Measurements from ENCODE around the gene PRMT7. TPM values are rescaled to one million over a fixed set of nuclear protein-coding genes. Genes with fewer than 3 reads are reported as not detected.

The PRMT7 gene
- total RNA-seq, 4 donors from 2014 or later, result 20.6 to 115 (median 38.5) TPM

DNA sequence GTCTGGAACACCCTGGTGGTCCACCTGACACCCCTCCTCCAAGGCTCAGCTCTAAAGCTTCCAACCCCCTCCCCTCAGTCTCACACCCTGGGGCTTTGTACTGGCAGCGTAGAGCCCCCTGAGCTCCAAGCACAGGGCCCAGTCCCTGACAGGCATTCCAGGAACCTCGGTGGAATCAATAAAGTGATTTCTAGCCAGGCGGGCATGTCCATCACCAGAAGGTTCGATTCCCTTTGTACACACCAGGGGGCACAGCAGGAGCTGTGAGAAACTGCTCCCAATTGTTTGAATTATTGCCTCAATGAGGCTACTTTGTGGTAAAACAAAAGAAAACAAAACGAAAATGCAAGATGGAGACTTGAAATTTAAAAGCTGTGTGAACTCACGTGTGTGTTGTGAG, 85.7 kb downstream of the PRMT7 start:
- peak; percentile 69 for DNase-seq
- Histone ChIP-seq H3K9me3 (no peaks in the 10 kb centered on the region), H3K4me3 (no peak overlapping the region), H3K4me1 (peaks cover 0 to 9% (median 4%) of the 10 kb centered on the region in 4 donors), H3K36me3 (no peaks in the 10 kb centered on the region), H3K27ac (no peak overlapping the region), H3K27me3 (no peaks in the 10 kb centered on the region)
- 15% methylated on average over 2 to 6 of the region's 6 CpGs for WGBS, 2 donors (ENCODE audit: low coverage in 1 of 2)
- in situ Hi-C loops (cut with MboI; ENCODE audit: low pct_ligation_motif_present in 1 of 4, low pct_unique_long_range_greater_than_20kb in 1 of 4, low sequenced_read_pairs in 3 of 4) (loop anchor here in 2 of 4 donors (10.0 to 25.0 kb wide), 2 partner anchors 116 to 118 kb away; no protein-coding TSS in a partner anchor), intact Hi-C loops (cut with DNase I; ENCODE audit: low total_unique reads) (no loop called here)
- no peak for TF ChIP-seq POLR2AphosphoS5 (IDR thresholded peaks at IDR 0.05)
- TF ChIP-seq, protein P1, sequence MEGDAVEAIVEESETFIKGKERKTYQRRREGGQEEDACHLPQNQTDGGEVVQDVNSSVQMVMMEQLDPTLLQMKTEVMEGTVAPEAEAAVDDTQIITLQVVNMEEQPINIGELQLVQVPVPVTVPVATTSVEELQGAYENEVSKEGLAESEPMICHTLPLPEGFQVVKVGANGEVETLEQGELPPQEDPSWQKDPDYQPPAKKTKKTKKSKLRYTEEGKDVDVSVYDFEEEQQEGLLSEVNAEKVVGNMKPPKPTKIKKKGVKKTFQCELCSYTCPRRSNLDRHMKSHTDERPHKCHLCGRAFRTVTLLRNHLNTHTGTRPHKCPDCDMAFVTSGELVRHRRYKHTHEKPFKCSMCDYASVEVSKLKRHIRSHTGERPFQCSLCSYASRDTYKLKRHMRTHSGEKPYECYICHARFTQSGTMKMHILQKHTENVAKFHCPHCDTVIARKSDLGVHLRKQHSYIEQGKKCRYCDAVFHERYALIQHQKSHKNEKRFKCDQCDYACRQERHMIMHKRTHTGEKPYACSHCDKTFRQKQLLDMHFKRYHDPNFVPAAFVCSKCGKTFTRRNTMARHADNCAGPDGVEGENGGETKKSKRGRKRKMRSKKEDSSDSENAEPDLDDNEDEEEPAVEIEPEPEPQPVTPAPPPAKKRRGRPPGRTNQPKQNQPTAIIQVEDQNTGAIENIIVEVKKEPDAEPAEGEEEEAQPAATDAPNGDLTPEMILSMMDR (IDR thresholded peaks at IDR 0.05), result peak; percentile 51 to 84 (median 67)

DNA sequence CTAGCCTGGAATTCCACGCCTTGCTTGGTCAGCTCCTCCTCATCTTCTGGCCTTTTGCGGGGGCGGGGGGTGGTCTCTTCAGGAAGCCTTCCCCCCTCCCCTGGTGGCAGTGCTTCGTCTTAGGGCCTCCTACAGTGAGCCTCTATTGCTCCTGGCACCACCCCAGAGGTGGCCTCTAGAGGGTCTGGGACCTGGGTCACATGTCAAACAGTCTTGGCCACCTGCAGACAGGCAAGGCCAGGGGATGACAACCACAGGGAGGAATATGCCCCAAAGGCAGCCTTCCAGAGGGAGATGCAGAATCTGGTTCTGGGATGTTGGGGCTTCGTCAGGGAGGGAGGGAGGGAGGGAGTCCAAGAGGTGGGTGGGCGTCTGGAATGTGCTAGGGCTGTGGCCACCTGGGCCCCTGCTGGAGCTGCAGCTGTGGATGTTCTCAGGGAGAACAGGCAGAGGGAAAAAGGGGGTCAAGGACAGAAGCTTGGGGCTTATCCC, 86.9 kb downstream of the PRMT7 start:
- TF ChIP-seq POLR2AphosphoS5 (IDR thresholded peaks at IDR 0.05) (no peak), EP300 (IDR thresholded peaks at IDR 0.05; ENCODE audit: low read depth) (no peak), POLR2A (IDR thresholded peaks at IDR 0.05) (no peak)
- TF ChIP-seq, protein P1 (IDR thresholded peaks at IDR 0.05), result no peak
- intact Hi-C loops (cut with DNase I; ENCODE audit: low total_unique reads), result no loop called here
- Histone ChIP-seq H3K36me3 (no peaks in the 10 kb centered on the region), H3K4me1 (peaks cover 0 to 9% (median 4%) of the 10 kb centered on the region in 4 donors), H3K27me3 (no peaks in the 10 kb centered on the region), H3K4me3 (no peak overlapping the region), H3K9me3 (no peaks in the 10 kb centered on the region), H3K27ac (no peak overlapping the region)
- DNase-seq, result no peak
- WGBS, 2 donors (ENCODE audit: low coverage in 1 of 2), result 80 to 90% methylated on average over 2 to 6 of the region's 6 CpGs
- in situ Hi-C loops (cut with MboI; ENCODE audit: low pct_ligation_motif_present in 1 of 4, low pct_unique_long_range_greater_than_20kb in 1 of 4, low sequenced_read_pairs in 3 of 4), result loop anchor here in 2 of 4 donors (10.0 to 25.0 kb wide), 2 partner anchors 115 to 117 kb away; no protein-coding TSS in a partner anchor

GRCh38 chr16:68399456-68399855, 88.6 kb downstream of the PRMT7 start:
- Histone ChIP-seq H3K27me3 (no peaks in the 10 kb centered on the region), H3K27ac (no peak overlapping the region), H3K9me3 (no peaks in the 10 kb centered on the region), H3K4me3 (no peak overlapping the region), H3K4me1 (peaks cover 0 to 9% (median 4%) of the 10 kb centered on the region in 4 donors), H3K36me3 (no peaks in the 10 kb centered on the region)
- TF ChIP-seq EP300 (IDR thresholded peaks at IDR 0.05; ENCODE audit: low read depth), result no peak
- no peak for TF ChIP-seq POLR2AphosphoS5 (IDR thresholded peaks at IDR 0.05)
- no peak for TF ChIP-seq POLR2A (IDR thresholded peaks at IDR 0.05)
- TF ChIP-seq, protein P1 (IDR thresholded peaks at IDR 0.05), result no peak
- in situ Hi-C loops (cut with MboI; ENCODE audit: low pct_ligation_motif_present in 1 of 4, low pct_unique_long_range_greater_than_20kb in 1 of 4, low sequenced_read_pairs in 3 of 4), result loop anchor here in 2 of 4 donors (10.0 to 25.0 kb wide), 2 partner anchors 113 to 115 kb away; no protein-coding TSS in a partner anchor
- WGBS, 2 donors (ENCODE audit: low coverage in 1 of 2), result 80% methylated on average over 3 of the region's 3 CpGs; no CpG with 5 or more reads in 1 of the 2 donors
- DNase-seq, result no peak
- intact Hi-C loops (cut with DNase I; ENCODE audit: low total_unique reads), result no loop called here

DNA sequence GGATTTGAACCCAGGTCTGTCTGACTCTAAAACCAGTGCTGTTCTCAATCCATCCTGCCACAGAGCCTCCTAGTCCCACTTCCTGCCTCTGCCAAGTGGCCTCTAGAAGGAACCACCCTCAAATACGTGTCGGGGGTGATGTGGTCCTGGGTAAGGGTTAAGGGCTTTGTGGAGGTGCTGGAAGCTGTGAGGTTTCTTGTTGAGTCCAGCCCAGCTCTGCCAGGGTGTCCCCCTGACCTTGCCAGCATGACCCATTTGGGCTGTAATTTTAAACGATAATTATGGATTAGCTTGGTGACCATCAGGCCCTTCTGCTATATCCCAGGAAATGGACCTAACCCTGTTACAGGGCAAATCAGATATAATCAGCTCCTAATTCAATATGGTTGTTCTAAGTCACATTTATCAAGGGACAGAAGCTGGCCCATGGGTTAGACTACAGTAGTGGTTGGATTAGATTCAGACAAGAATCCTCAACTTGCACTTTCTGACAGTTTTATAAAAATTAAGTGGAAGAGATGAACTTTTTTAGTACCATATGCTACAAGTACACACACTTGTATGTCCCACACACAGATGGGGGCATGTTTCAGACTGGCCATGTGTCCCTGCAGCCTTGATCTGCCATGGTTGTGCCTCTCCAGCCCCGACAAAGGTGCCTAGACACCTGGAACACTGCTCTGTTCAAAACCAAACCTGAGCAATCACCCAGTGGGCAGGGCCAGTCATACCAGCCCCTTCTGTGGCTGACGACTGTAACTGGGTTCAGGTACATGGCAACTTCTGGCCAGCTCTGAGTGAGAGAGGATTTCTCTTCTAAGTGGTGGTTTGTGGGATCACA, 89.5 kb downstream of the PRMT7 start:
- no peak for DNase-seq
- H3K4me3 ChIP-seq, result no peak overlapping the region
- 60 to 85% methylated on average over 2 to 5 of the region's 5 CpGs for WGBS, 2 donors (ENCODE audit: low coverage in 1 of 2)
- intact Hi-C loops (cut with DNase I; ENCODE audit: low total_unique reads), result no loop called here
- TF ChIP-seq, protein P1 (IDR thresholded peaks at IDR 0.05), result no peak
- no peak for TF ChIP-seq POLR2A (IDR thresholded peaks at IDR 0.05)
- H3K36me3 ChIP-seq, result no peaks in the 10 kb centered on the region
- in situ Hi-C loops (cut with MboI; ENCODE audit: low pct_ligation_motif_present in 1 of 4, low pct_unique_long_range_greater_than_20kb in 1 of 4, low sequenced_read_pairs in 3 of 4), result loop anchor here in 1 of 4 donors (10.0 kb wide), 1 partner anchor 104 kb away; no protein-coding TSS in a partner anchor
- no peaks in the 10 kb centered on the region for H3K27me3 ChIP-seq
- peaks cover 0 to 9% (median 4%) of the 10 kb centered on the region in 4 donors for H3K4me1 ChIP-seq
- no peaks in the 10 kb centered on the region for H3K9me3 ChIP-seq
- no peak overlapping the region for H3K27ac ChIP-seq
